Ovary (tissue), 3 donors: ENCODE results near the gene EMID1.

Experiments
- CTCF ChIP-seq, 3 donors: fragments of 450-650 bp in 2 of 3; fragments of 200-600 bp in 1 of 3; IDR thresholded peaks; one replicate each; pipeline versions ENCODE4 v1.5.1 to v1.8.0; 2016 to 2022; ENCODE audit warnings: antibody characterized with exemption in 3 of 3, mild to moderate bottlenecking in 1 of 3
- EP300 ChIP-seq: sonication (generic); formaldehyde crosslinking; IDR thresholded peaks from one replicate; pipeline ENCODE4 v1.6.1; 2017; ENCODE audit warnings: antibody characterized with exemption
- donor health status: DM: no; HTN: no; CAD: no.

GRCh38 chr22:29212743-29213142 lies 7.0 kb downstream of the EMID1 start:
- no peak for TF ChIP-seq CTCF (IDR thresholded peaks at IDR 0.05)
- no peak for TF ChIP-seq EP300
